Aorta (tissue), 5 donors: ENCODE results near the gene MBOAT7. TPM values are rescaled to one million over a fixed set of nuclear protein-coding genes. Genes with fewer than 3 reads are reported as not detected.
A peak's percentile ranks its signal among the peaks of the same experiment; 100 is the strongest.

ENCODE experiments used
- ATAC-seq: fragments of 200-7000 bp; cut with Tn5 transposase; one replicate; pipeline ENCODE4 v1.9.1; 2022; ENCODE audit warnings: moderate library complexity; ENCODE audit not compliant: low FRiP score
- DNase-seq, 2 donors: peaks; one replicate each; pipeline ENCODE4 v3.0.0-alpha.2; 2020
- H3K27ac ChIP-seq, 2 donors: one replicate each; pipeline ENCODE4 v1.5.1; 2013; ENCODE audit warnings: low read length in 2 of 2, mild to moderate bottlenecking in 2 of 2, moderate library complexity in 2 of 2, control low read depth in 1 of 2, inconsistent platforms in 1 of 2, low read depth in 1 of 2
- H3K27me3 ChIP-seq, 2 donors: one replicate each; pipeline ENCODE4 v1.6.1; 2013; ENCODE audit warnings: control low read depth in 1 of 2, low read length in 1 of 2, mild to moderate bottlenecking in 1 of 2, moderate library complexity in 1 of 2; ENCODE audit not compliant: insufficient read depth in 2 of 2, control insufficient read depth in 1 of 2
- H3K36me3 ChIP-seq, 2 donors: one replicate each; pipeline ENCODE4 v1.6.1; 2013; ENCODE audit warnings: control low read depth in 1 of 2, low read length in 1 of 2, mild to moderate bottlenecking in 1 of 2; ENCODE audit not compliant: insufficient read depth in 2 of 2, control insufficient read depth in 1 of 2
- H3K4me1 ChIP-seq, 2 donors: one replicate each; pipeline ENCODE4 v1.6.1; 2013; ENCODE audit warnings: low read length in 2 of 2, control low read depth in 1 of 2, mild to moderate bottlenecking in 1 of 2, moderate library complexity in 1 of 2; ENCODE audit not compliant: insufficient read depth in 2 of 2, control insufficient read depth in 1 of 2
- H3K4me3 ChIP-seq, 2 donors: one replicate each; pipeline ENCODE4 v1.5.1; 2013; ENCODE audit warnings: low read length in 2 of 2, control low read depth in 1 of 2, mild to moderate bottlenecking in 1 of 2
- H3K9me3 ChIP-seq: one replicate; pipeline ENCODE4 v1.6.1; 2013; ENCODE audit warnings: mild to moderate bottlenecking, low read length; ENCODE audit not compliant: control insufficient read depth
- WGBS, 2 donors: extraction: QIAGEN DNeasy Blood & Tissue Kit; methylation state at CpG; one replicate each; pipeline ENCODE4 v1.1.7; 2013; 5-methylcytosine and 5-hydroxymethylcytosine counted together
- intact Hi-C, 2 donors: fragments of 100-400 bp; cut with DNase I; formaldehyde crosslinking; loops; one replicate each; pipeline versions ENCODE4 v1.14.2 to v1.15.0; 2022
- polyA plus RNA-seq, 2 donors: library from polyadenylated mRNA; stranded (reverse); fragments of 200-250 nt; gene quantifications; one replicate each; pipeline ENCODE4 v1.2.3, GENCODE V29; 2013
- total RNA-seq, 2 donors: library from RNA; stranded (reverse); fragmentation: NEBNext Ultra II Directional; extraction: Animal tissue kit (Norgen Biotek cat#: 25700); gene quantifications; one replicate each; pipeline ENCODE4 v1.2.1, GENCODE V29; 2021
- donor health status: healthy with polysubstance abuse.
- donor health status: Bipolar disorder and iron deficiency.
- donor health status: DM: no; HTN: no; CAD: no.
- donor health status: DM: no; HTN: no; CAD: no.
- donor health status: DM: yes; HTN: yes; CAD: no.

Gene MBOAT7
- total and polyA plus RNA-seq, 4 donors, result 11.9 to 40.7 (median 26.7) TPM

DNA sequence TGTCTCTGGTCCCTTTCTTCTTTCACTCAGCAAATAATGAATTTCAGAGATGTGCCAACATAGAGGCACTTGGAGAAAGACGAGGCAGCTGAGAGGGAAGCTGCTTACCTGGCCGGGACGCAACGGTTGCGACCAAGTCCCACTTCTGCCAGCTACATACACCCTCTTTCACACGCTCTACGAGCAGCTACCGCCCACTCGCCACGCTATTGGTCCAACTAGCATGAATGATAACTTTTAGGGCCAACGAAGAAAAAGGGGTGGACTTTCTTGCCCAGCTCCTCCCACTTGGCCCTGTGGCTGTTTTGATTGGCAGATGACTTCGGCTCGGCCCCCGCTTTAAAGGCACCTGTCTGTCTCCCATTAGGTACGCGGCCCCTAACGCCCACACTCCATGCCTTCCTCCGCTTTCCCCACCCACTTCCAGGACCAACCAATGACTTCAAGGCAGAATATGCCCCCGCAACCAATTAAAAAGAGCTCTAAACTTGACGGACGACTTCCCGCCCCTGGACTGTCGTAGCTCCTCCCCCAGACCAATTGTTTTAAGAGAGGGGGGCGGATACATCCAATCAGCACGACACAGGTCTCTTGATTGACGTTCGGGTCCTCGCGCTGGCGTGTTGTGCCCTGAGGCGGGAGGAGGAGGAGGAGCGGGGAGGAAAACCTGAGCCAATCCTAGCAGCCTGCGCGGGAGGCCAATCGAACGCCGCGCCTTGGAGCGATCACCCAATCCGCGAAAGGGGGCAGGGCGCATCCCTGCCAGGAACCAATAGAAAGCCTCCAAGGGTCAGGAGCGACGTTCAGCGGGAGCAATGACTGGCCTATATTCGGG, 52.3 kb downstream of the MBOAT7 start:
- Histone ChIP-seq H3K36me3 (no peaks in the 10 kb centered on the region), H3K27me3 (no peaks in the 10 kb centered on the region), H3K27ac (no peak overlapping the region), H3K4me3 (peak overlapping the region; percentile 11 to 13), H3K4me1 (no peaks in the 10 kb centered on the region), H3K9me3 (no peaks in the 10 kb centered on the region)
- intact Hi-C loops, result loop anchor here in 1 of 2 donors (1.0 to 2.0 kb wide), 4 partner anchors 22 to 64 kb away; partner anchors contain the start of genes LENG1, PRPF31, RPS9 and TFPT
- 0% methylated on average over 46 of the region's 46 CpGs for WGBS, 2 donors
- DNase-seq (peak; percentile 99 to 100), ATAC-seq (peak; percentile 97)

DNA sequence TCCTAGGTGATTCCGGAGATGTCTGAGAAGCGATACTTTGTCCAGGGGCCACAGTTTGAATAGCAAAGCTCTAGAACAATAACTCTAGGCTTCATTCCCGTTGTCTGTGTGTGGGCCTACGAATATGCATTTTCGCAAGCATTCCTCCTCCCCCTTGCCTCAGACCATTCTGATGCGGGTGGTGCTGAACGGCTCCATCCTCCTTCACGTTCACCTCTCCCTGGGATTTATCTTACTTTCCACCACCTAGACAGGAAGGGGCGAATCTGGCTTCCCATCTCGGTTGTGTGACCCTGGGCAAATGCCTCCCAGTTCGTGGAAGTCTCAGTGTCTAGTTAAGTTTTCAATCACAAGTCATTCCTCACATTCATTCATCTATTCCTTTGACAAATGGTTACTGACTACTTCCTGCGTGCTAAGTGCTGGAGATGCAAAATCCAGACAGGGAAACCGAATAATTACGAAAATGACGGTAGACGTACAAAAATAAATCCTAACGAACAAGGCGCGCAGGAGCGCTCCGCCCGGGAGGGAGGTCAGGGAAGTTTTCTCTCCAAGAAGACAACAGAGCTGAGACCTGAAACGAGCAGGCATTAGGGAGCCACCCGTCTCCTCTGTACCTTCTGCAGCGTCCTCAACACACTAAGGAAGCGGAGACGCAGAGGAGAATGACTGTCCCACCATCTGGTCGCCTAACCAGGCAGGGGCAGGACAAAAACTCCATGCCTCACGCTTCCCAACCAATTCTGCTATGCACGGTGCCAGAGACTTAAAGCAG, 53.1 kb downstream of the MBOAT7 start:
- Histone ChIP-seq H3K4me1 (no peaks in the 10 kb centered on the region), H3K27me3 (no peaks in the 10 kb centered on the region), H3K36me3 (peaks cover 0 to 3% of the 10 kb centered on the region in 2 donors), H3K27ac (no peak overlapping the region), H3K9me3 (no peaks in the 10 kb centered on the region), H3K4me3 (peak overlapping the region; percentile 11 to 13)
- WGBS, 2 donors, result 2 to 3% methylated on average over 30 of the region's 30 CpGs
- intact Hi-C loops, result loop anchor here in 1 of 2 donors (2.0 kb wide), 1 partner anchor 65 kb away; the partner anchor contains the start of gene RPS9
- DNase-seq (peak in 1 of 2 donors; percentile 39), ATAC-seq (no peak)

DNA sequence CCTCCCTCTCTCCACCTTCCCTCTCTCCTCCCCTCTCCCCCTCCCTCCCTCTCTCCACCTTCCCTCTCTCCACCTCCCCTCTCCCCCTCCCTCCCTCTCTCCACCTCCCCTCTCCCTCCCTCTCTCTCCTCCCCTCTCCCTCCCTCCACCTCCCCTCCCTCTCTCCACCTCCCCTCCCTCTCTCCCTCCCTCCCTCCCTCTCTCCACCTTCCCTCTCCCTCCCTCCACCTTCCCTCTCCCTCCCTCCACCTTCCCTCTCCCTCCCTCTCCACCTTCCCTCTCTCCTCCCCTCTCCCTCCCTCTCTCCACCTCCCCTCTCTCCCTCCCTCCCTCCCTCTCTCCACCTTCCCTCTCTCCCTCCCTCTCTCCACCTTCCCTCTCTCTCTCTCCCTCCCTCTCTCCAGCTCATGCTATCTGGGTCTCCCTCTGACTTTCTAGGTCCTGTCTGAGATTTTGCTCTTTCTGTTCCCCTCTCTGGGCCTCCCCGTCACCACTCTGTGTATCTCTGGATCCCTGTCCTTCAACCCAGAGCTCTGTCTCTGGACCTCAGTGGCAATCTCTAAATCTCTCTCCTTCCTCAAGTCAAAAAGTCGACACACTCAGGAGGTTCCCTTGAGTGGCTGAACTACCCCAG, 55.3 kb downstream of the MBOAT7 start:
- ATAC-seq, result no peak
- intact Hi-C loops, result no loop called here
- no peak for DNase-seq
- no peaks in the 10 kb centered on the region for H3K27me3 ChIP-seq
- WGBS, 2 donors, result 78 to 84% methylated on average over 2 of the region's 2 CpGs
- no peaks in the 10 kb centered on the region for H3K9me3 ChIP-seq
- no peak overlapping the region for H3K27ac ChIP-seq
- H3K36me3 ChIP-seq, result peaks cover 0 to 9% of the 10 kb centered on the region in 2 donors
- H3K4me3 ChIP-seq, result no peak overlapping the region
- H3K4me1 ChIP-seq, result no peaks in the 10 kb centered on the region

GRCh38 chr19:54133312-54133956, 55.9 kb downstream of the MBOAT7 start:
- intact Hi-C loops, result no loop called here
- H3K36me3 ChIP-seq, result peaks cover 0 to 10% of the 10 kb centered on the region in 2 donors
- DNase-seq, result no peak
- no peak overlapping the region for H3K27ac ChIP-seq
- ATAC-seq, result no peak
- 86 to 92% methylated on average over 9 to 10 of the region's 10 CpGs for WGBS, 2 donors
- no peaks in the 10 kb centered on the region for H3K4me1 ChIP-seq
- no peak overlapping the region for H3K4me3 ChIP-seq
- H3K27me3 ChIP-seq, result no peaks in the 10 kb centered on the region
- no peaks in the 10 kb centered on the region for H3K9me3 ChIP-seq

DNA sequence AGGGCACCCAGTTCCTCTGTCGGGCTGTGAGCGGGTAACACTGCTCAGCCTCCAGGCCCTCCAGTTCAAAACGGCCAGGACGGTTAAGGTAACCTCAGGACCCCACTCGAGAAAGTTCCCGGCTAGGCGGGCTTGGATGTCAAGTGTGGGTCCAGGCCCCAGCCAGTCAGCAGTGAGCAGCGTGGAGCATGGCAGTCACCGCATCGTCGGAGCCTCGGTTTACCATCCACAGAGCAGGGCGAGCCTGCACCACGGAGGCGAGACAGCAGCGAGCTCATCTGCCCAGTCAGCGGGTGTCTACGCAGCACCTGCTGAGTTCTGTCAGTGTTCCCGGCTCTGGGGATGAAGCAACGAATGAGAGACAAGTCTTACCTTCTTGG, 59.8 kb downstream of the MBOAT7 start:
- Histone ChIP-seq H3K27ac (no peak overlapping the region), H3K4me3 (no peak overlapping the region), H3K27me3 (no peaks in the 10 kb centered on the region), H3K9me3 (no peaks in the 10 kb centered on the region), H3K36me3 (peaks cover 0 to 15% of the 10 kb centered on the region in 2 donors), H3K4me1 (no peaks in the 10 kb centered on the region)
- no peak for ATAC-seq
- no peak for DNase-seq
- 95 to 97% methylated on average over 20 of the region's 20 CpGs for WGBS, 2 donors
- intact Hi-C loops, result no loop called here

DNA sequence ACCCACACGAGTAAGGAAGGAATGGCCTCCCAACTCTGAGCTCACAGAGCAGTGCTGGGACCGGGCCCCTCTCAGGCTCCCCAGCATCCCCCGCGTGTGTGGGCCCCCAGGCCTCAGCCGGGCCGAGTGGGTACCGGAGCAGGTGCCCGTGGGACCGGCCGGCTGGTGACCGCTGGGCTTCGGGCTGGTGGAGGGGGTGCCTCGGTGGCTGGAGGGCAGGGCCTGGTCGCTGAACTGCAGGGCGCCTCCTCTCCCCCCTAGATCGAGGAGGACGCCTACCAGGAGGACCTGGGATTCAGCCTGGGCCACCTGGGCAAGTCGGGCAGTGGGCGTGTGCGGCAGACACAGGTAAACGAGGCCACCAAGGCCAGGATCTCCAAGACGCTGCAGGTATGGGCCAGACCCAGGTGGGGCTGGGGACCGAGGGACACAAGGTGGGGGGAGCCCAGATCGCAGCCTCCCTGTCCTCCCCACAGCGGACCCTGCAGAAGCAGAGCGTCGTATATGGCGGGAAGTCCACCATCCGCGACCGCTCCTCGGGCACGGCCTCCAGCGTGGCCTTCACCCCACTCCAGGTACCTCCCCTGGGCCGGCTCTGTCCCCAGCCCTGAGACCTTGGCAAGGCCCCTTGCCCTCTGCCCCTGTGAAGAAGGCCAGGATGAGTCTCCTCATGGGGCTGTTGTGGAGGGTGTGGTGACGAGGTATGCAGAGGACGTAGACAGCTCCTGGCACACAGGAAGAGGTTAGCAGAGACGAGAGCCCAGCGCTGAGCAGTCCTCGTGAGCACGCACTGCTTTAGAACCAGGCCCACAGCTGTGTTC, 60.4 kb downstream of the MBOAT7 start:
- H3K27me3 ChIP-seq, result no peaks in the 10 kb centered on the region
- no peaks in the 10 kb centered on the region for H3K4me1 ChIP-seq
- peaks cover 0 to 18% of the 10 kb centered on the region in 2 donors for H3K36me3 ChIP-seq
- H3K4me3 ChIP-seq, result no peak overlapping the region
- DNase-seq, result no peak
- H3K27ac ChIP-seq, result no peak overlapping the region
- no peak for ATAC-seq
- intact Hi-C loops, result no loop called here
- no peaks in the 10 kb centered on the region for H3K9me3 ChIP-seq
- WGBS, 2 donors, result 95 to 96% methylated on average over 31 to 41 of the region's 41 CpGs

GRCh38 chr19:54128441-54128725, 61.0 kb downstream of the MBOAT7 start:
- ATAC-seq (no peak), DNase-seq (no peak)
- Histone ChIP-seq H3K27me3 (no peaks in the 10 kb centered on the region), H3K36me3 (peaks cover 0 to 24% of the 10 kb centered on the region in 2 donors), H3K9me3 (no peaks in the 10 kb centered on the region), H3K4me3 (no peak overlapping the region), H3K4me1 (no peaks in the 10 kb centered on the region), H3K27ac (no peak overlapping the region)
- WGBS, 2 donors, result 86 to 92% methylated on average over 17 to 20 of the region's 20 CpGs
- intact Hi-C loops, result no loop called here
